Suprapubic skin (tissue), 4 donors: ENCODE data around the gene CD6. TPM values are rescaled to one million over a fixed set of nuclear protein-coding genes. Genes with fewer than 3 reads are reported as not detected.

ENCODE experiments used
- DNase-seq, 2 donors: peaks; one replicate each; pipeline ENCODE4 v3.0.0-alpha.2; 2019; ENCODE audit warnings: low spot score in 2 of 2
- H3K27ac ChIP-seq: fragments of 200-600 bp; sonication (generic); one replicate; pipeline ENCODE4 v1.5.1; 2019
- H3K27me3 ChIP-seq: fragments of 200-600 bp; sonication (generic); one replicate; pipeline ENCODE4 v1.5.1; 2019
- H3K36me3 ChIP-seq: fragments of 200-600 bp; sonication (generic); one replicate; pipeline ENCODE4 v1.5.1; 2019
- H3K4me1 ChIP-seq: fragments of 200-600 bp; sonication (generic); one replicate; pipeline ENCODE4 v1.5.1; 2019
- H3K4me3 ChIP-seq: fragments of 200-600 bp; sonication (generic); one replicate; pipeline ENCODE4 v1.5.1; 2019; ENCODE audit warnings: mild to moderate bottlenecking
- H3K9me3 ChIP-seq: fragments of 200-600 bp; sonication (generic); one replicate; pipeline ENCODE4 v1.5.1; 2019
- CTCF ChIP-seq, 2 donors: fragments of 200-600 bp in 1 of 2; fragments of 450-650 bp in 1 of 2; sonication (generic) in 1 of 2; IDR thresholded peaks; one replicate each; pipeline ENCODE4 v1.5.1; 2016 to 2019; ENCODE audit warnings: antibody characterized with exemption in 2 of 2, mild to moderate bottlenecking in 1 of 2, moderate library complexity in 1 of 2
- EP300 ChIP-seq: sonication (generic); formaldehyde crosslinking; IDR thresholded peaks from one replicate; pipeline ENCODE4 v1.6.1; 2017; ENCODE audit warnings: antibody characterized with exemption
- POLR2A ChIP-seq, 2 donors: fragments of 450-650 bp; IDR thresholded peaks; one replicate each; pipeline ENCODE4 v1.6.1; 2017; ENCODE audit warnings: antibody characterized with exemption in 2 of 2, mild to moderate bottlenecking in 2 of 2, moderate library complexity in 2 of 2
- POLR2AphosphoS5 ChIP-seq, 3 donors: sonication (generic); formaldehyde crosslinking; IDR thresholded peaks; one replicate each; pipeline ENCODE4 v1.6.1; 2017; ENCODE audit warnings: antibody characterized with exemption in 3 of 3
- WGBS: methylation state at CpG from one replicate; pipeline ENCODE4 v1.1.5; 2018; 5-methylcytosine and 5-hydroxymethylcytosine counted together
- total RNA-seq, 4 donors: library from RNA; depleted of rRNA; stranded (reverse); fragments of >200 nt; gene quantifications; one replicate each; pipeline ENCODE4 v1.1.0, GENCODE V29; 2016

Gene CD6
- total RNA-seq, 4 donors from 2014 or later: 0.15 to 1.7 (median 1.2) TPM

GRCh38 chr11:61023966-61024295, 52.5 kb downstream of the CD6 start:
- Histone ChIP-seq H3K36me3 (no peaks in the 10 kb centered on the region), H3K4me3 (no peak overlapping the region), H3K9me3 (no peaks in the 10 kb centered on the region), H3K27me3 (peaks cover 24% of the 10 kb centered on the region), H3K4me1 (peaks cover 15% of the 10 kb centered on the region), H3K27ac (no peak overlapping the region)
- DNase-seq: no peak
- 17% methylated on average over 5 of the region's 5 CpGs for WGBS
- TF ChIP-seq POLR2A (IDR thresholded peaks at IDR 0.05): no peak
- no peak for TF ChIP-seq CTCF (IDR thresholded peaks at IDR 0.05)
- no peak for TF ChIP-seq POLR2AphosphoS5 (IDR thresholded peaks at IDR 0.05)
- no peak for TF ChIP-seq EP300

GRCh38 chr11:61024938-61025820, 53.7 kb downstream of the CD6 start:
- no peak for TF ChIP-seq CTCF (IDR thresholded peaks at IDR 0.05)
- no peak for TF ChIP-seq POLR2AphosphoS5 (IDR thresholded peaks at IDR 0.05)
- TF ChIP-seq EP300: no peak
- TF ChIP-seq POLR2A (IDR thresholded peaks at IDR 0.05): no peak
- 86% methylated on average over 14 of the region's 14 CpGs for WGBS
- Histone ChIP-seq H3K27me3 (peaks cover 13% of the 10 kb centered on the region), H3K27ac (no peak overlapping the region), H3K9me3 (no peaks in the 10 kb centered on the region), H3K4me3 (no peak overlapping the region), H3K4me1 (peaks cover 15% of the 10 kb centered on the region), H3K36me3 (no peaks in the 10 kb centered on the region)
- no peak for DNase-seq

GRCh38 chr11:61025821-61026120, 54.3 kb downstream of the CD6 start:
- H3K4me1 ChIP-seq: peaks cover 15% of the 10 kb centered on the region
- H3K36me3 ChIP-seq: no peaks in the 10 kb centered on the region
- H3K27ac ChIP-seq: no peak overlapping the region
- no peak overlapping the region for H3K4me3 ChIP-seq
- H3K27me3 ChIP-seq: peaks cover 13% of the 10 kb centered on the region
- TF ChIP-seq POLR2A (IDR thresholded peaks at IDR 0.05): no peak
- TF ChIP-seq EP300: no peak
- no peak for TF ChIP-seq POLR2AphosphoS5 (IDR thresholded peaks at IDR 0.05)
- TF ChIP-seq CTCF (IDR thresholded peaks at IDR 0.05): no peak
- no peaks in the 10 kb centered on the region for H3K9me3 ChIP-seq
- 66% methylated on average over 5 of the region's 5 CpGs for WGBS
- DNase-seq: no peak

- no peak overlapping the region for H3K27ac ChIP-seq
- WGBS: 69% methylated on average over 21 of the region's 28 CpGs
- DNase-seq: no peak
These were observed 54.9 kb downstream of the CD6 start for GRCh38 chr11:61026121-61027031.

More at GRCh38 chr11:61026121-61027031, 54.9 kb downstream of the CD6 start:
- TF ChIP-seq POLR2A (IDR thresholded peaks at IDR 0.05) (no peak), CTCF (IDR thresholded peaks at IDR 0.05) (no peak), POLR2AphosphoS5 (IDR thresholded peaks at IDR 0.05) (no peak), EP300 (no peak)
- H3K9me3 ChIP-seq: no peaks in the 10 kb centered on the region
- peaks cover 14% of the 10 kb centered on the region for H3K4me1 ChIP-seq
- H3K4me3 ChIP-seq: no peak overlapping the region
- H3K36me3 ChIP-seq: no peaks in the 10 kb centered on the region
- H3K27me3 ChIP-seq: peaks cover 12% of the 10 kb centered on the region
